ENCODE data around the gene LEP.

DNA sequence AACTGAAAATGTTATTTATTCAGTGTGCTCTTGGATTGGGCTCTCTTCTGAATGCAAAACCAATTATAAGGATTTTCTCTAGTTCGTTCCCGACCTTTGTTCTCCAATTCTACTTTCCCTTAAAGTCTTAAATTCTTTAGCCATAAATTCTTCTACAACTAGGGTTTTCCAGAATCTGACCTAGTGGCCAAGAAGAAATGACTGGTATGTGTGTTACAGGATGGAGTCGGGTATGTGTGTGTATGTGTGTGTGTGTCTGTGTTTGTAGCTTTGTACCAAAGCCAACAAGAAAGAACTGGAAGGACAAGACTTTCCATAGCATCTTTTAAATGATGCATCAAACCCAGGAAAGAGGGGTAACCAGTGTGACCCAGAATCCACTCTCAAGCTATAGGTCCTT is 25.8 kb upstream of the LEP start:
- TF ChIP-seq, protein P1, sequence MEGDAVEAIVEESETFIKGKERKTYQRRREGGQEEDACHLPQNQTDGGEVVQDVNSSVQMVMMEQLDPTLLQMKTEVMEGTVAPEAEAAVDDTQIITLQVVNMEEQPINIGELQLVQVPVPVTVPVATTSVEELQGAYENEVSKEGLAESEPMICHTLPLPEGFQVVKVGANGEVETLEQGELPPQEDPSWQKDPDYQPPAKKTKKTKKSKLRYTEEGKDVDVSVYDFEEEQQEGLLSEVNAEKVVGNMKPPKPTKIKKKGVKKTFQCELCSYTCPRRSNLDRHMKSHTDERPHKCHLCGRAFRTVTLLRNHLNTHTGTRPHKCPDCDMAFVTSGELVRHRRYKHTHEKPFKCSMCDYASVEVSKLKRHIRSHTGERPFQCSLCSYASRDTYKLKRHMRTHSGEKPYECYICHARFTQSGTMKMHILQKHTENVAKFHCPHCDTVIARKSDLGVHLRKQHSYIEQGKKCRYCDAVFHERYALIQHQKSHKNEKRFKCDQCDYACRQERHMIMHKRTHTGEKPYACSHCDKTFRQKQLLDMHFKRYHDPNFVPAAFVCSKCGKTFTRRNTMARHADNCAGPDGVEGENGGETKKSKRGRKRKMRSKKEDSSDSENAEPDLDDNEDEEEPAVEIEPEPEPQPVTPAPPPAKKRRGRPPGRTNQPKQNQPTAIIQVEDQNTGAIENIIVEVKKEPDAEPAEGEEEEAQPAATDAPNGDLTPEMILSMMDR (IDR thresholded peaks at IDR 0.05), result no peak
- no peak for TF ChIP-seq POLR2A (IDR thresholded peaks at IDR 0.05)
